ENCODE results near the gene CDC34.

DNA sequence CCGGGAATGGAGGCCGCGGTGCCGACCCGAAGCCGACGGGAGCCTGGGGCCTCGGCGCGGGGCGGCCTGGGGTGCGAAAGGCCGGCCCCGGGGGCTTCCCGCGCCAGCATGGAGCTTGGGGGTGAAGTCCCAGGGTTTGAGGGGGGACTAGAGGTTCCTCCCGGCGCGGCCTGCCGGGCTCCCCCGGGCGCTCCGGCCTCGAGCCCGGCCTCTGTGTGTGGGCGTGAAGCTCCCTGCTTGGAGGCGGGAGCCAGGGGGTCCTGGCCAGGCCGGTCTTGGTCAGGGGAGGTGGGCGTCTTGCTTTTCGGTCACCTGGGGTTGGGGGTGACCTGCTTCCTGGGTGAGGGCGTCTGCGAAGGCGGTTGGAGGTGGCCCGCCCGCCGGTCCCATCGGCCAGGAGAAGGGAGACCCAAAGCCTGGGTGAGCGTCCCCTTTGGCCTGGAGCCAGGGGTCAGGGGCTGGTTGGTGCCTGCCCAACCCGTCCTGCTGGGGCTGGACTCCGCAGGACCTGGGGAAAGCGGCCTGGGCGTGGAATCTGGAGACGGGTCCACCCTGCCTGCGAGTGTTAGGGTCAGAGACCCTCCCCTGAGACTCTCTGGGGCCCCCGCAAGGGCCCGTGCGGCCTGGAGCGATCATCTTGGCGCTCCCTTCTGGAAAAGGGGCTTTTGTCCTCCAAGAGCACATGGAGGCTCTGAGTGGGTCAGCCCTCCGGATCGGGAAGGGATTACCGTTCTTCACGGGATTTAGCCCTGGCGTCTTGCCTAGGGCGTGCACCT, 41.4 kb downstream of the CDC34 start:
- TF ChIP-seq, protein P1, sequence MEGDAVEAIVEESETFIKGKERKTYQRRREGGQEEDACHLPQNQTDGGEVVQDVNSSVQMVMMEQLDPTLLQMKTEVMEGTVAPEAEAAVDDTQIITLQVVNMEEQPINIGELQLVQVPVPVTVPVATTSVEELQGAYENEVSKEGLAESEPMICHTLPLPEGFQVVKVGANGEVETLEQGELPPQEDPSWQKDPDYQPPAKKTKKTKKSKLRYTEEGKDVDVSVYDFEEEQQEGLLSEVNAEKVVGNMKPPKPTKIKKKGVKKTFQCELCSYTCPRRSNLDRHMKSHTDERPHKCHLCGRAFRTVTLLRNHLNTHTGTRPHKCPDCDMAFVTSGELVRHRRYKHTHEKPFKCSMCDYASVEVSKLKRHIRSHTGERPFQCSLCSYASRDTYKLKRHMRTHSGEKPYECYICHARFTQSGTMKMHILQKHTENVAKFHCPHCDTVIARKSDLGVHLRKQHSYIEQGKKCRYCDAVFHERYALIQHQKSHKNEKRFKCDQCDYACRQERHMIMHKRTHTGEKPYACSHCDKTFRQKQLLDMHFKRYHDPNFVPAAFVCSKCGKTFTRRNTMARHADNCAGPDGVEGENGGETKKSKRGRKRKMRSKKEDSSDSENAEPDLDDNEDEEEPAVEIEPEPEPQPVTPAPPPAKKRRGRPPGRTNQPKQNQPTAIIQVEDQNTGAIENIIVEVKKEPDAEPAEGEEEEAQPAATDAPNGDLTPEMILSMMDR (conservative IDR thresholded peaks at IDR 0.05; ENCODE audit: low read depth, low read length), result no peak
- TF ChIP-seq EZH2 (IDR thresholded peaks at IDR 0.05; ENCODE audit: borderline replicate concordance, low read depth, low read length, poor library complexity, severe bottlenecking), result no peak

Data from A673 (cell line).